ENCODE results near the gene CLVS2. TPM values are rescaled to one million over a fixed set of nuclear protein-coding genes. Genes with fewer than 3 reads are reported as not detected.

The CLVS2 gene
- polyA plus RNA-seq, 1 donor (not counting 4 experiments of a cell fraction or from before 2014, with no cell fraction given): not detected

GRCh38 chr6:123014835-123015234 is 18.8 kb downstream of the CLVS2 start:
- DNase-seq (ENCODE audit: low read depth, low spot score) (no peak), FAIRE-seq (no peak)
- no peak for TF ChIP-seq CTCF (optimal IDR thresholded peaks at IDR 0.05 in 1 of 3, IDR thresholded peaks at IDR 0.05 in 1 of 3, conservative IDR thresholded peaks at IDR 0.05 in 1 of 3; ENCODE audit: extremely low read depth in 1 of 3, insufficient read depth in 2 of 3, low read length in 3 of 3)
- no peak for TF ChIP-seq EZH2 (IDR thresholded peaks at IDR 0.05; ENCODE audit: low read length)
- no peak overlapping the region for H3K4me3 ChIP-seq (ENCODE audit: control insufficient read depth in 2 of 3, extremely low read depth in 1 of 3, insufficient read depth in 2 of 3, low read depth in 1 of 3, low read length in 3 of 3)
- H3K9me1 ChIP-seq (ENCODE audit: control insufficient read depth, extremely low read depth, insufficient read depth, low read length): no peaks in the 10 kb centered on the region
- dilution Hi-C loops (cut with MboI; ENCODE audit: extremely low pct_ligation_motif_present, low sequenced_read_pairs): no loop called here
- H3K27ac ChIP-seq (ENCODE audit: control insufficient read depth, insufficient read depth, low read length): no peak overlapping the region
- no peak overlapping the region for H2AFZ ChIP-seq (ENCODE audit: control insufficient read depth, low read length)
- H3K36me3 ChIP-seq (ENCODE audit: control insufficient read depth in 2 of 2, extremely low read depth in 1 of 2, insufficient read depth in 2 of 2, low read length in 2 of 2): no peaks in the 10 kb centered on the region
- no peak overlapping the region for H3K4me2 ChIP-seq (ENCODE audit: control insufficient read depth, extremely low read depth, insufficient read depth, low read depth, low read length)
- H3K9me3 ChIP-seq (ENCODE audit: control insufficient read depth, low read depth, low read length): no peaks in the 10 kb centered on the region
- no peak overlapping the region for H3K9ac ChIP-seq (ENCODE audit: control insufficient read depth, extremely low read depth, insufficient read depth, low read length)
- H3K27me3 ChIP-seq (ENCODE audit: control insufficient read depth, extremely low read depth, insufficient read depth, low read length): no peaks in the 10 kb centered on the region
- H4K20me1 ChIP-seq (ENCODE audit: control insufficient read depth, extremely low read depth, insufficient read depth, low read length): no peaks in the 10 kb centered on the region
- H3K4me1 ChIP-seq (ENCODE audit: control insufficient read depth, extremely low read depth, insufficient read depth, low read length): no peaks in the 10 kb centered on the region
- no peaks in the 10 kb centered on the region for H3K79me2 ChIP-seq (ENCODE audit: control insufficient read depth, insufficient read depth, low read length)

- FAIRE-seq (no peak), DNase-seq (ENCODE audit: low read depth, low spot score) (no peak)
- H3K36me3 ChIP-seq (ENCODE audit: control insufficient read depth in 2 of 2, extremely low read depth in 1 of 2, insufficient read depth in 2 of 2, low read length in 2 of 2): no peaks in the 10 kb centered on the region
- H3K27me3 ChIP-seq (ENCODE audit: control insufficient read depth, extremely low read depth, insufficient read depth, low read length): no peaks in the 10 kb centered on the region
- no peaks in the 10 kb centered on the region for H3K4me1 ChIP-seq (ENCODE audit: control insufficient read depth, extremely low read depth, insufficient read depth, low read length)
- H3K79me2 ChIP-seq (ENCODE audit: control insufficient read depth, insufficient read depth, low read length): no peaks in the 10 kb centered on the region
- no peaks in the 10 kb centered on the region for H4K20me1 ChIP-seq (ENCODE audit: control insufficient read depth, extremely low read depth, insufficient read depth, low read length)
- H3K9ac ChIP-seq (ENCODE audit: control insufficient read depth, extremely low read depth, insufficient read depth, low read length): no peak overlapping the region
- dilution Hi-C loops (cut with MboI; ENCODE audit: extremely low pct_ligation_motif_present, low sequenced_read_pairs): no loop called here
- H2AFZ ChIP-seq (ENCODE audit: control insufficient read depth, low read length): no peak overlapping the region
- H3K9me3 ChIP-seq (ENCODE audit: control insufficient read depth, low read depth, low read length): no peaks in the 10 kb centered on the region
- no peak overlapping the region for H3K4me3 ChIP-seq (ENCODE audit: control insufficient read depth in 2 of 3, extremely low read depth in 1 of 3, insufficient read depth in 2 of 3, low read depth in 1 of 3, low read length in 3 of 3)
- TF ChIP-seq CTCF (optimal IDR thresholded peaks at IDR 0.05 in 1 of 3, IDR thresholded peaks at IDR 0.05 in 1 of 3, conservative IDR thresholded peaks at IDR 0.05 in 1 of 3; ENCODE audit: extremely low read depth in 1 of 3, insufficient read depth in 2 of 3, low read length in 3 of 3): no peak
- no peak for TF ChIP-seq EZH2 (IDR thresholded peaks at IDR 0.05; ENCODE audit: low read length)
- no peak overlapping the region for H3K27ac ChIP-seq (ENCODE audit: control insufficient read depth, insufficient read depth, low read length)
- no peak overlapping the region for H3K4me2 ChIP-seq (ENCODE audit: control insufficient read depth, extremely low read depth, insufficient read depth, low read depth, low read length)
- H3K9me1 ChIP-seq (ENCODE audit: control insufficient read depth, extremely low read depth, insufficient read depth, low read length): no peaks in the 10 kb centered on the region
Measured at GRCh38 chr6:123016431-123017103, 20.5 kb downstream of the CLVS2 start.

Data from keratinocyte (primary cell).